ENCODE data around the gene MEP1A.

DNA sequence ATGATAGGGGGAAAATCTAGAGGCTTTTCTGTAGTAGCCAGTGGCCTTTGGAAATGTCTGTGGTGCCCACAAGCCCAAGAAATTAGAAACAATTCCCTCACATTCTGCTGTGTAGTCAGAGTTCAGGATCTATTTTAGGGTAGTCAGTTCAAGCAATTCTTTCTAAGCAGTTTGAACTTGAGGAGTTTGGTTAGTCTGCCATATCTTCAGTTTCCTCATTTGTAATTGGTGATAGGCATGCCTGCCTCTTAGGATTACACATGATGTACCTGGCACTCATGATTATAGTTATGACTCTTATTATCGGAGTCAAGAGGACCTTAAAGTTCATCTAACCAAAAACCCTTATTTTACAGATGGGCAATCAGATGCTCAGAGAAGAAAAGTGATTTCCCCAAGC is 21.2 kb upstream of the MEP1A start:
- TF ChIP-seq CTCF (IDR thresholded peaks at IDR 0.05; ENCODE audit: low read depth, low read length) = no peak
- no peak for TF ChIP-seq POLR2A (IDR thresholded peaks at IDR 0.05; ENCODE audit: extremely low read depth, insufficient read length)
- TF ChIP-seq MAX (IDR thresholded peaks at IDR 0.05; ENCODE audit: low read depth, low read length) = no peak
